ENCODE measurements around the gene PGAP6. TPM values are rescaled to one million over a fixed set of nuclear protein-coding genes. Genes with fewer than 3 reads are reported as not detected.

PGAP6 gene
- total RNA-seq, 1 donor from 2014 or later: 80.5 TPM

GRCh38 chr16:340370-341091 is 41.2 kb downstream of the PGAP6 start:
- H3K9me3 ChIP-seq (ENCODE audit: insufficient read depth, low read depth, low read length): no peaks in the 10 kb centered on the region

DNA sequence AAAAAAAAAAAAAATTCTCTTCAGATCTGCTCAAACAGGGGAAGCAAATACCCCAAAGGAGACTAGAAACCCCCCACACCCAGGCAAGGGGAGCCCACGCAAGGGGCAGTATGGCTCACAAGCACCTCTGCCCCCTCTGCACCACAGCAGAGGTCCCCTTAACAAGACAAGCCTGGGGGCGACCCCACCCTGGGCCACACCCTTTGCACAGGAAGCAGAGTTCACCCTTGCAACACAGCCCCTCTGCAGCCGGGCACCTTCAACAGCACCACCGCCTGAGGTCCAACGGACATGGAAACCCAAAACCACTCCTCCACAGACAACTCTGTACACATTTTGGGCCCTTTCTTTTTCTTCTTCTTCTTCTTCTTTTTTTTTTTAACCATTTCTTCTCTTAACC is 42.1 kb downstream of the PGAP6 start:
- H3K9me3 ChIP-seq (ENCODE audit: insufficient read depth, low read depth, low read length): no peaks in the 10 kb centered on the region
- peaks cover 67% of the 10 kb centered on the region for H4K20me1 ChIP-seq (ENCODE audit: insufficient read depth, low read length)
- DNase-seq (ENCODE audit: low read depth) (no peak), FAIRE-seq (no peak)
- Mint-ChIP-seq H3K36me3 (ENCODE audit: low read depth, unreplicated experiment) (peaks cover 15% of the 10 kb centered on the region), H3K4me1 (ENCODE audit: low read depth, unreplicated experiment) (peaks cover 11% of the 10 kb centered on the region), H3K27me3 (ENCODE audit: low read depth, unreplicated experiment) (no peaks in the 10 kb centered on the region), H3K4me3 (ENCODE audit: unreplicated experiment) (no peak overlapping the region), H3K27ac (ENCODE audit: unreplicated experiment) (no peak overlapping the region), H3K9me3 (ENCODE audit: unreplicated experiment) (peaks cover 4% of the 10 kb centered on the region)
- no peaks in the 10 kb centered on the region for H3K27me3 ChIP-seq (ENCODE audit: insufficient read depth, low read length)
- H3K27ac ChIP-seq (ENCODE audit: low read depth, low read length): no peak overlapping the region
- H3K4me3 ChIP-seq (ENCODE audit: insufficient read depth, low read depth, low read length): no peak overlapping the region
- TF ChIP-seq EZH2 (IDR thresholded peaks at IDR 0.05; ENCODE audit: insufficient read depth, low read length) (no peak), CTCF (IDR thresholded peaks at IDR 0.05; ENCODE audit: insufficient read depth, low read depth, low read length) (no peak)
- no peak overlapping the region for H2AFZ ChIP-seq (ENCODE audit: low read depth, low read length)
- H3K4me2 ChIP-seq (ENCODE audit: low read length): no peak overlapping the region
- no peaks in the 10 kb centered on the region for H3K36me3 ChIP-seq (ENCODE audit: insufficient read depth, low read length)
- H3K9ac ChIP-seq (ENCODE audit: low read length): no peak overlapping the region
- no peaks in the 10 kb centered on the region for H3K4me1 ChIP-seq (ENCODE audit: insufficient read depth, low read length)
- peaks cover 77% of the 10 kb centered on the region for H3K79me2 ChIP-seq (ENCODE audit: insufficient read depth, low read length)

More at GRCh38 chr16:340370-341091, 41.2 kb downstream of the PGAP6 start:
- Histone ChIP-seq H3K79me2 (ENCODE audit: insufficient read depth, low read length) (peaks cover 76% of the 10 kb centered on the region), H3K27me3 (ENCODE audit: insufficient read depth, low read length) (no peaks in the 10 kb centered on the region), H3K9ac (ENCODE audit: low read length) (no peak overlapping the region), H3K4me1 (ENCODE audit: insufficient read depth, low read length) (no peaks in the 10 kb centered on the region), H4K20me1 (ENCODE audit: insufficient read depth, low read length) (peaks cover 67% of the 10 kb centered on the region), H2AFZ (ENCODE audit: low read depth, low read length) (no peak overlapping the region), H3K4me3 (ENCODE audit: insufficient read depth, low read depth, low read length) (no peak overlapping the region), H3K4me2 (ENCODE audit: low read length) (no peak overlapping the region), H3K27ac (ENCODE audit: low read depth, low read length) (no peak overlapping the region), H3K36me3 (ENCODE audit: insufficient read depth, low read length) (no peaks in the 10 kb centered on the region)
- no peaks in the 10 kb centered on the region for H3K27me3 Mint-ChIP-seq (ENCODE audit: low read depth, unreplicated experiment)
- H3K4me3 Mint-ChIP-seq (ENCODE audit: unreplicated experiment): no peak overlapping the region
- H3K9me3 Mint-ChIP-seq (ENCODE audit: unreplicated experiment): peaks cover 4% of the 10 kb centered on the region
- TF ChIP-seq EZH2 (IDR thresholded peaks at IDR 0.05; ENCODE audit: insufficient read depth, low read length) (no peak), CTCF (IDR thresholded peaks at IDR 0.05; ENCODE audit: insufficient read depth, low read depth, low read length) (no peak)
- peaks cover 18% of the 10 kb centered on the region for H3K36me3 Mint-ChIP-seq (ENCODE audit: low read depth, unreplicated experiment)
- DNase-seq (ENCODE audit: low read depth): no peak
- H3K27ac Mint-ChIP-seq (ENCODE audit: unreplicated experiment): no peak overlapping the region
- FAIRE-seq: no peak
- peaks cover 5% of the 10 kb centered on the region for H3K4me1 Mint-ChIP-seq (ENCODE audit: low read depth, unreplicated experiment)

DNA sequence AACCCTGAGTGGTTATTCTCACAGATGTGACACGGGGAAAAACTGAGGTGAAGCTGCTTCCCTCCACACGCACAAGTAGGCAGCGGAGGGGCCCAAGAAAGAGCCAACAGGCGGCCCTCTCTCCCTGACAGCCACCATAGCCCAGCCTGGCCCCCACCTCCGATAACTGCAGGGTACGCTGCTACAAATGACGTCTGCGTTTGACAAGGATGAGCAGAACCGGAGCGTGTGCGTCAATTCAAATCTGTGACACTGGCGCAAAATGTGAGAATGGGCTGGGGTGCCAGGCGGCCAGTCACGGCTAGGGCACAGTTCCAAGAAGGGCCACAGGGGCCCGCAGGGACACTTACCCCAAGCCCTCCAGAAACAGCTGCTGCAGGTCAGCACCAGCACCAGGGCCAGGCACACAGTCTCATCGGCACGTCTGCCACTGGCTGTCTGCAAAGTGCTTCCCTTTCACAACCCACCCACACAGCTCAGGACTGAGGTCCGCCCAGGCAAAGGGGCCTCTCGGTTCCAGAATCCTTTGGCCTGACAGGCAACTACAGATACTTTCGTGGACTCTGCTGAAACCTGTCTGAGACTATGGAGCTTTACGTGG is 43.7 kb downstream of the PGAP6 start:
- DNase-seq (ENCODE audit: low read depth) (no peak), FAIRE-seq (no peak)
- Histone ChIP-seq H4K20me1 (ENCODE audit: insufficient read depth, low read length) (peaks cover 75% of the 10 kb centered on the region), H3K4me3 (ENCODE audit: insufficient read depth, low read depth, low read length) (no peak overlapping the region), H3K27me3 (ENCODE audit: insufficient read depth, low read length) (no peaks in the 10 kb centered on the region), H3K27ac (ENCODE audit: low read depth, low read length) (no peak overlapping the region), H3K9ac (ENCODE audit: low read length) (no peak overlapping the region), H3K79me2 (ENCODE audit: insufficient read depth, low read length) (peaks cover 79% of the 10 kb centered on the region), H3K4me1 (ENCODE audit: insufficient read depth, low read length) (no peaks in the 10 kb centered on the region), H3K36me3 (ENCODE audit: insufficient read depth, low read length) (no peaks in the 10 kb centered on the region), H3K4me2 (ENCODE audit: low read length) (no peak overlapping the region), H2AFZ (ENCODE audit: low read depth, low read length) (no peak overlapping the region), H3K9me3 (ENCODE audit: insufficient read depth, low read depth, low read length) (no peaks in the 10 kb centered on the region)
- Mint-ChIP-seq H3K36me3 (ENCODE audit: low read depth, unreplicated experiment) (peaks cover 12% of the 10 kb centered on the region), H3K27ac (ENCODE audit: unreplicated experiment) (no peak overlapping the region), H3K4me1 (ENCODE audit: low read depth, unreplicated experiment) (peaks cover 13% of the 10 kb centered on the region), H3K4me3 (ENCODE audit: unreplicated experiment) (no peak overlapping the region), H3K27me3 (ENCODE audit: low read depth, unreplicated experiment) (no peaks in the 10 kb centered on the region), H3K9me3 (ENCODE audit: unreplicated experiment) (peaks cover 4% of the 10 kb centered on the region)
- TF ChIP-seq EZH2 (IDR thresholded peaks at IDR 0.05; ENCODE audit: insufficient read depth, low read length) (no peak), CTCF (IDR thresholded peaks at IDR 0.05; ENCODE audit: insufficient read depth, low read depth, low read length) (no peak)

All from astrocyte (in vitro differentiated cells and primary cell).